Panc1 (cell line): ENCODE measurements around the gene NUP210. TPM values are rescaled to one million over a fixed set of nuclear protein-coding genes. Genes with fewer than 3 reads are reported as not detected.

Experiments
- ATAC-seq: fragments of 200-7000 bp; cut with Tn5 transposase; 2 replicates; pipeline ENCODE4 v1.9.1; 2020; ENCODE audit warnings: mild to moderate bottlenecking, moderate library complexity
- BruUV-seq: library from RNA; stranded (reverse); fragments of 400-500 nt; replicated peaks from 2 replicates; lab custom pipeline; 2021; lab: Mats Ljungman, UMichigan
- CTCF ChIA-PET: fragments of 300-600 bp; sonication (Branson Sonifier 250); formaldehyde crosslinking; loops from one replicate; lab custom pipeline; 2022; ENCODE audit warnings: antibody characterized with exemption; lab: Charles Lee
- POLR2A ChIA-PET: fragments of 300-600 bp; sonication (Branson Sonifier 250); formaldehyde crosslinking; loops from one replicate; lab custom pipeline; 2022; ENCODE audit warnings: antibody characterized with exemption; lab: Charles Lee
- DNase-seq: peaks from one replicate; pipeline ENCODE4 v3.0.0-alpha.2; 2010; ENCODE audit warnings: low read depth, low spot score
- H3K27ac ChIP-seq: 2 replicates; pipeline ENCODE4 v1.5.1; 2011; ENCODE audit warnings: mild to moderate bottlenecking, low read length, inconsistent platforms
- H3K27me3 ChIP-seq: fragments of 200-500 bp; sonication (Bioruptor generic); 2 replicates; pipeline ENCODE4 v1.6.0; 2014; ENCODE audit warnings: low read length, inconsistent platforms; ENCODE audit not compliant: control insufficient read depth, insufficient read depth
- H3K36me3 ChIP-seq: fragments of 200-500 bp; sonication (Bioruptor generic); 2 replicates; pipeline ENCODE4 v1.5.1; 2014; ENCODE audit warnings: inconsistent platforms, mild to moderate bottlenecking, low read length, moderate library complexity; ENCODE audit not compliant: control insufficient read depth, insufficient read depth
- H3K4me1 ChIP-seq: 2 replicates; pipeline ENCODE4 v1.5.1; 2011; ENCODE audit warnings: inconsistent platforms, mild to moderate bottlenecking, low read length, moderate library complexity; ENCODE audit not compliant: control insufficient read depth, insufficient read depth
- H3K4me3 ChIP-seq, 2 experiments: 2 replicates each; pipeline ENCODE4 v1.5.1; 2011 to 2012; ENCODE audit warnings: low read depth in 2 of 2, low read length in 2 of 2, mild to moderate bottlenecking in 2 of 2, inconsistent platforms in 1 of 2, moderate library complexity in 1 of 2
- H3K9me3 ChIP-seq: fragments of 200-500 bp; sonication (Bioruptor generic); 2 replicates; pipeline ENCODE4 v1.5.1; 2014; ENCODE audit warnings: low read depth, mild to moderate bottlenecking, inconsistent platforms, low read length, moderate library complexity; ENCODE audit not compliant: control insufficient read depth, insufficient read depth
- CTCF ChIP-seq: fragments of 450-650 bp; IDR thresholded peaks from 2 replicates; pipeline ENCODE4 v1.5.1; 2017; ENCODE audit warnings: mild to moderate bottlenecking
- POLR2AphosphoS5 ChIP-seq: IDR thresholded peaks from 2 replicates; pipeline ENCODE4 v1.6.1; 2012; ENCODE audit warnings: mild to moderate bottlenecking, low read depth, low read length, moderate library complexity
- REST ChIP-seq, 2 experiments: IDR thresholded peaks; 2 replicates each; pipeline ENCODE4 v1.6.1; 2011 to 2012; ENCODE audit warnings: low read depth in 2 of 2, control low read depth in 1 of 2, low read length in 1 of 2, mild to moderate bottlenecking in 1 of 2, moderate library complexity in 1 of 2; ENCODE audit not compliant: insufficient read depth in 1 of 2
- SIN3A ChIP-seq: IDR thresholded peaks from 2 replicates; pipeline ENCODE4 v1.6.1; 2012; ENCODE audit warnings: low read depth, mild to moderate bottlenecking, low read length, moderate library complexity, borderline replicate concordance; ENCODE audit not compliant: insufficient read depth
- TCF7L2 ChIP-seq: IDR thresholded peaks from 2 replicates; pipeline ENCODE4 v1.6.1; 2011; ENCODE audit warnings: mild to moderate bottlenecking, low read depth, low read length, inconsistent platforms
- in situ Hi-C: cut with HindIII; loops from 2 replicates; pipeline ENCODE4 v1.10.0; 2016; ENCODE audit warnings: low sequenced_read_pairs, low pct_unique_long_range_greater_than_20kb
- intact Hi-C: fragments of 100-400 bp; cut with micrococcal nuclease; formaldehyde crosslinking; loops from one replicate; pipeline ENCODE4 v1.10.0; 2022; ENCODE audit not compliant: unreplicated experiment
- total RNA-seq: library from RNA; stranded (reverse); gene quantifications from one replicate; pipeline ENCODE4 v1.2.1, GENCODE V29; 2021; ENCODE audit not compliant: unreplicated experiment

NUP210 gene
- total RNA-seq, 1 experiment from 2014 or later = 36.8 TPM

- BruUV-seq = no TSS peak
- H3K4me1 ChIP-seq = no peaks in the 10 kb centered on the region
- TF ChIP-seq POLR2AphosphoS5 = no peak
- no peak for TF ChIP-seq TCF7L2
- TF ChIP-seq CTCF = no peak
- TF ChIP-seq SIN3A = no peak
- intact Hi-C loops (no loop called here), in situ Hi-C loops (no loop called here)
- no peak overlapping the region for H3K27ac ChIP-seq
- POLR2A ChIA-PET = no interaction called here
- CTCF ChIA-PET = no interaction called here
- ATAC-seq = no peak
- no peak for DNase-seq
- H3K27me3 ChIP-seq = no peaks in the 10 kb centered on the region
- H3K4me3 ChIP-seq = no peak overlapping the region
- H3K36me3 ChIP-seq = no peaks in the 10 kb centered on the region
- H3K9me3 ChIP-seq = no peaks in the 10 kb centered on the region
These were observed 30.7 kb downstream of the NUP210 start for GRCh38 chr3:13389378-13389777.

- no peak for ATAC-seq
- Histone ChIP-seq H3K27me3 (no peaks in the 10 kb centered on the region), H3K4me3 (no peak overlapping the region), H3K4me1 (no peaks in the 10 kb centered on the region), H3K27ac (no peak overlapping the region), H3K36me3 (no peaks in the 10 kb centered on the region), H3K9me3 (no peaks in the 10 kb centered on the region)
- intact Hi-C loops (no loop called here), in situ Hi-C loops (no loop called here)
- no peak for DNase-seq
- TF ChIP-seq CTCF (no peak), POLR2AphosphoS5 (no peak), TCF7L2 (no peak), REST (IDR thresholded peaks at IDR 0.05; ENCODE audit: insufficient read depth in 1 of 2, low read depth in 2 of 2, low read length in 1 of 2) (no peak), SIN3A (no peak)
- ChIA-PET CTCF (no interaction called here), POLR2A (no interaction called here)
- no TSS peak for BruUV-seq
These were observed 31.3 kb downstream of the NUP210 start for GRCh38 chr3:13388816-13389215.
